C4-2B (cell line): ENCODE data around the gene C1orf185.

ENCODE experiments used
- ZFX ChIP-seq: fragments of 450-650 bp; IDR thresholded peaks from 2 replicates; pipeline ENCODE4 v1.6.1; 2017
- TF ChIP-seq, protein P1 (sequence below): fragments of 450-650 bp; conservative IDR thresholded peaks from 2 replicates; pipeline ENCODE4 v1.5.1; 2017; ENCODE audit warnings: mild to moderate bottlenecking

DNA sequence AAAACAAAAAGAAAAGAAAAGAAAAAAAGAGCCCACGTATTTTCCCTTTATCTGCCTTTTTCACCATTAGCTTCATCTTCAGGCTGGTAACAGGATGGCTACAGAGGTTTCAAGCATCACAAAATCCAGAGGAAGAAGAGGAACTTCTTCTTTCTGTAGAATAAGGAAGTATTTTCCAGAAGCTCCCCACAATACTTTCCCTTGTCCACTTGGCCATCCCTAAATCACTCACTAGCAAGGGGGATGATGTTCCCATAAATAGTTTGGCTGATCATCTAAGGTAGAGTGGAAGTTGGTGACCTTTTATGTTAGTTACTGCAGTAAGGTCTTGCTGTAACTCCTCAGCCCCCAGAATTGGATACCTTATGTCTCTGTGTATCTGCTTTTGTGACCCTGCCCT is 88.9 kb downstream of the C1orf185 start:
- TF ChIP-seq, protein P1, sequence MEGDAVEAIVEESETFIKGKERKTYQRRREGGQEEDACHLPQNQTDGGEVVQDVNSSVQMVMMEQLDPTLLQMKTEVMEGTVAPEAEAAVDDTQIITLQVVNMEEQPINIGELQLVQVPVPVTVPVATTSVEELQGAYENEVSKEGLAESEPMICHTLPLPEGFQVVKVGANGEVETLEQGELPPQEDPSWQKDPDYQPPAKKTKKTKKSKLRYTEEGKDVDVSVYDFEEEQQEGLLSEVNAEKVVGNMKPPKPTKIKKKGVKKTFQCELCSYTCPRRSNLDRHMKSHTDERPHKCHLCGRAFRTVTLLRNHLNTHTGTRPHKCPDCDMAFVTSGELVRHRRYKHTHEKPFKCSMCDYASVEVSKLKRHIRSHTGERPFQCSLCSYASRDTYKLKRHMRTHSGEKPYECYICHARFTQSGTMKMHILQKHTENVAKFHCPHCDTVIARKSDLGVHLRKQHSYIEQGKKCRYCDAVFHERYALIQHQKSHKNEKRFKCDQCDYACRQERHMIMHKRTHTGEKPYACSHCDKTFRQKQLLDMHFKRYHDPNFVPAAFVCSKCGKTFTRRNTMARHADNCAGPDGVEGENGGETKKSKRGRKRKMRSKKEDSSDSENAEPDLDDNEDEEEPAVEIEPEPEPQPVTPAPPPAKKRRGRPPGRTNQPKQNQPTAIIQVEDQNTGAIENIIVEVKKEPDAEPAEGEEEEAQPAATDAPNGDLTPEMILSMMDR, result no peak
- no peak for TF ChIP-seq ZFX
